ENCODE measurements around the gene CLSTN3. TPM values are rescaled to one million over a fixed set of nuclear protein-coding genes. Genes with fewer than 3 reads are reported as not detected.

CLSTN3 gene
- total and polyA plus RNA-seq, 2 of the 13 experiments (the other 11 are each of a cell fraction or from before 2014, with no cell fraction given), result 26.2 to 94.1 TPM

- TF ChIP-seq HDAC1 (CRISPR knock-in tag; IDR thresholded peaks at IDR 0.05), result peak; percentile 27; the same call in 1 of the 2 replicates
- peak; percentile 12; the same call in 1 of the 2 replicates for TF ChIP-seq ZBTB20 (CRISPR knock-in tag; IDR thresholded peaks at IDR 0.05; ENCODE audit: borderline replicate concordance, low read depth)
- TF ChIP-seq XRCC5 (optimal IDR thresholded peaks at IDR 0.05; ENCODE audit: low read length), result peak; percentile 44
- TF ChIP-seq TCF7 (IDR thresholded peaks at IDR 0.05; ENCODE audit: low read depth), result no peak
- TF ChIP-seq IRX3 (CRISPR knock-in tag; IDR thresholded peaks at IDR 0.05; ENCODE audit: borderline replicate concordance, low read depth), result no peak
- peak in 1 of 2 experiments; percentile 55; a peak in 1 of 4 replicates for TF ChIP-seq KLF16 (CRISPR knock-in tag; IDR thresholded peaks at IDR 0.05)
- TF ChIP-seq MXD3 (CRISPR knock-in tag; IDR thresholded peaks at IDR 0.05), result 0 out of 2 replicates have a peak, but pooled peaks have one; percentile 22
- TF ChIP-seq KIAA2018 (CRISPR knock-in tag; IDR thresholded peaks at IDR 0.05; ENCODE audit: borderline replicate concordance), result no peak
- TF ChIP-seq ZNF674 (CRISPR knock-in tag; IDR thresholded peaks at IDR 0.05; ENCODE audit: low read depth), result no peak
- TF ChIP-seq ELF3 (CRISPR knock-in tag; IDR thresholded peaks at IDR 0.05), result peak; percentile 4; the same call in 1 of the 2 replicates
- 0 out of 2 replicates have a peak, but pooled peaks have one; percentile 22 for TF ChIP-seq ZNF362 (CRISPR knock-in tag; IDR thresholded peaks at IDR 0.05; ENCODE audit: borderline replicate concordance)
- no peak for TF ChIP-seq ZXDC (CRISPR knock-in tag; IDR thresholded peaks at IDR 0.05)
- TF ChIP-seq ZNF768 (CRISPR knock-in tag; IDR thresholded peaks at IDR 0.05), result peak; percentile 81
- TF ChIP-seq FIP1L1 (IDR thresholded peaks at IDR 0.05; ENCODE audit: borderline replicate concordance, insufficient read depth, low read depth, low read length), result no peak
- TF ChIP-seq SYNCRIP (IDR thresholded peaks at IDR 0.05; ENCODE audit: insufficient read depth, low read depth, low read length), result no peak
These were observed 58.6 kb downstream of the CLSTN3 start (continued) for GRCh38 chr12:7188562-7189397.

All from HepG2 (cell line).